ENCODE data around the gene DDX49.
"Not testable (repeated sequence)": the region's sequence is repeated elsewhere in the genome, so short reads cannot be mapped to it uniquely, and the experiment has no call there.

DDX49 gene

DNA sequence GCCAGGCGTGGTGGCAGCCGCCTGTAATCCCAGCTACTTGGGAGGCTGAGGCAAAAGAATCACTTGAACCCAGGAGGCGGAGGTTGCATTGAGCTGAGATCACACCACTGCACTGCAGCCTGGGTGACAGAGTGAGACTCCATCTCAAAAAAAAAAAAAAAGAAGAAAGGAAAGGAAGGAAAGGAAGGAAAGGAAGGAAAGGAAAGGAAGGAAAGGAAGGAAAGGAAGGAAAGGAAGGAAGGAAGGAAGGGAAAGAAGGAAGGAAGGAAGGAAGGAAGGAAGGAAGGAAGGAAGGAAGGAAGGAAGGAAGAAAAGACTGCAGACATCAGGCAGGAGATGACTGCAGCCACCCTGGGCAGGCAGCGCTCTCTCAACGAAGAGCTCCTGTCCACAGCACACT lies 17.0 kb upstream of the DDX49 start:
- H3K9me3 ChIP-seq (ENCODE audit: control insufficient read depth in 2 of 2, low read length in 2 of 2); H3K9ac ChIP-seq (ENCODE audit: low read depth in 1 of 2, low read length in 2 of 2); H3K27ac ChIP-seq (ENCODE audit: low read depth in 2 of 2, low read length in 2 of 2); H3K27me3 ChIP-seq (ENCODE audit: control insufficient read depth in 2 of 2, insufficient read depth in 2 of 2, low read length in 2 of 2); H3K4me1 ChIP-seq (ENCODE audit: control insufficient read depth in 2 of 2, insufficient read depth in 2 of 2, low read length in 2 of 2); H3K4me3 ChIP-seq (ENCODE audit: low read length in 2 of 2): not testable (repeated sequence)
- peaks cover 41 to 42% of the 10 kb centered on the region in 2 donors for H3K36me3 ChIP-seq (ENCODE audit: control insufficient read depth in 2 of 2, insufficient read depth in 2 of 2, low read length in 2 of 2)

DNA sequence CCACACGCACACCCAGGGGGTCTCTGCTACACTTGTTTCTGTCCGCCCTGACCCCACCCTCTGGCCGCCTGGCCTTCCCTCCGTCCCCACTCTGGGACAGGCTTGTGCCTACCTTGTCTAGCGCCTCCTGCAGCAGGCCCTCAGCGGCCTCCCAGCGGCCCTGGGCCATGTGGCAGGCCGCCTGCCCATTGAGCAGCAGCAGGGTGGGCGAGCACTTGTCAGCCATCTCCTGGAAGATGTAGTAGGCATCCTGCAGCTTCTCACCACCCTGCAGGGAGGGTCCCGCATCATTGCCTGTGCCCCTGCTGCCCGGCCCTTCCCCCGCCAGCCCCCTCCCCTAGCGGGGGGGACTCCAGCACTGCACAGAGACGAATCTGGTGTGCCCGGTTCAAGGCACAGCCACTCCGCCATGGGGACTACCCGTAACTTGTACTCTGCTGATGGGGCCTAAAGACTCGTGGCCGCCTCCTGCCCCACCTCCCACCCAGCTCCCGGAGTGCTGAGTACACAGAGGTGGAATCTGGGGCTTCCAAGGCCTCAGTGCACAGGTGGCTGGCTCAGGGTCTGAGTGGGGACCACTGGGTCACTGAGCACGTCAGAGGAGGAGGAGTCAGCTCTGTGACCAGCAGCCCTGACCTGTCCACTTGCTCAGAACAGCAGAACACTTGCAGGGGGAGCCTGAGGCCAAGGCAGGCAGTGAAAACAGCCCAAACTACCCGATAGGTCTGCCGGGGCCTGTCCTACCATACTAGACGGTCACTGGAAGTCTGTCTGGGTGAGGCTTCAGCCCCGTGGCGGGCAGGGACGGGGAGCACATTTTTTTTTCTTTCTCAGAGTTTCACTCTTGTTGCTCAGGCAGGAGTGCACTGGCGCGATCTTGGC lies 16.1 kb upstream of the DDX49 start:
- no peaks in the 10 kb centered on the region for H3K27me3 ChIP-seq (ENCODE audit: control insufficient read depth in 2 of 2, insufficient read depth in 2 of 2, low read length in 2 of 2)
- H3K4me3 ChIP-seq (ENCODE audit: low read length in 2 of 2), result no peak overlapping the region
- peaks cover 46% of the 10 kb centered on the region in 2 donors for H3K36me3 ChIP-seq (ENCODE audit: control insufficient read depth in 2 of 2, insufficient read depth in 2 of 2, low read length in 2 of 2)
- no peak overlapping the region for H3K9ac ChIP-seq (ENCODE audit: low read depth in 1 of 2, low read length in 2 of 2)
- no peaks in the 10 kb centered on the region for H3K9me3 ChIP-seq (ENCODE audit: control insufficient read depth in 2 of 2, low read length in 2 of 2)
- no peaks in the 10 kb centered on the region for H3K4me1 ChIP-seq (ENCODE audit: control insufficient read depth in 2 of 2, insufficient read depth in 2 of 2, low read length in 2 of 2)
- H3K27ac ChIP-seq (ENCODE audit: low read depth in 2 of 2, low read length in 2 of 2), result no peak overlapping the region

DNA sequence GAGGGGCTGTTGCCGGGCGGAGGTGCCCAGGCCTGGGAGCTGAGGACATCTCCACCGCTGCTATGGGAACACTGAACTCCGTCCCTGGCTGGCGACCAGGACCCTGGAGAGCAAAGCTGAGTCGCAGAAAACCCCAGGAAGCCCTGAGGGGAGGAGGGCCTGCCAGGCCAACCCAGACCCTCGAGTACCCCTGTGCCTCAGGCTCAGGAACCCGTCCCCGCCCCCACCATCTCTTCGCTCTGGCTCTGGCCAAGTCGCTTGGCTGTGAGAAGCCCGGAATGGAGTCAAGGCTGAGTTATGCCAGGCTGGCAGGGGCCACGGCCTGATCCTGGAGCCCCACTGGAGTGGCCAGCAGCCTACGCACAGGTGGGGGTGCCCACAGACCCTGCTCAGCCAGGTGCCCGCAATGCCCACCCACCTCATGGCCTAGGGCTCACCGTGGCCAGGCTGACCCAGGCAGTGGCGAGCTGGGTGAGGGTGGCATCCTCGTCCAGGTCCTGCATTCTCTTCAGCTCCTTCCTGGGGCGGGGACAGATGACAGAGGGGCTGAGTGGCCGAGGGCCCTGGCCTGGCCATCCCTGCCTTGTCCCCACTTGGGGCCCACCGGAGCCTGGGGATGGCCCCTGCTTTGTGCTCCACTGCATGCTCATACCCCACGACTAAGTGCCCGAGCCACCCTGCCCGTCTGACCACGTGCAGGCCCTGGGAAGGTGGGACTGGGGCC lies 15.0 kb upstream of the DDX49 start:
- H3K9ac ChIP-seq (ENCODE audit: low read depth in 1 of 2, low read length in 2 of 2), result no peak overlapping the region

DNA sequence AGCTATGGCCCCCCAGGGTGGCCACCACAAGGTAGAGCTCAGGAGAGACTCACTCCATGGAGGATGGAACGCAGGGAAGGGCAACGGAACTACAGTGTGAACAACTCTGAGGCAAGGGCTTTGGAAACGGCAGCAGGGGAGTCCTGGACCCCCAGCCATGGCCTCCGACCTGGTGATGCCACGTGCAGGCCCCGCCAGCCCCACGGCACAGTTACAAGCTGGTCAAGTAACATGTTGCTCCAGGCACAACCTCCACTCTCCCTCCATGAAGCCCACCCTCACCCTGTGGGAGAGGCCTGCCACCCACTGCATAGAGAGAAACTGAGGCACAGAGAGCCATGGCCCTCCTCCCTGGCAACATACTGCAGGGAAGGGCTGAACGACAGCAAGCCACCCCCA lies 14.5 kb upstream of the DDX49 start:
- peaks cover 46 to 54% of the 10 kb centered on the region in 2 donors for H3K36me3 ChIP-seq (ENCODE audit: control insufficient read depth in 2 of 2, insufficient read depth in 2 of 2, low read length in 2 of 2)
- no peak overlapping the region for H3K9ac ChIP-seq (ENCODE audit: low read depth in 1 of 2, low read length in 2 of 2)
- no peaks in the 10 kb centered on the region for H3K9me3 ChIP-seq (ENCODE audit: control insufficient read depth in 2 of 2, low read length in 2 of 2)
- no peaks in the 10 kb centered on the region for H3K4me1 ChIP-seq (ENCODE audit: control insufficient read depth in 2 of 2, insufficient read depth in 2 of 2, low read length in 2 of 2)
- H3K4me3 ChIP-seq (ENCODE audit: low read length in 2 of 2), result no peak overlapping the region
- no peak overlapping the region for H3K27ac ChIP-seq (ENCODE audit: low read depth in 2 of 2, low read length in 2 of 2)
- H3K27me3 ChIP-seq (ENCODE audit: control insufficient read depth in 2 of 2, insufficient read depth in 2 of 2, low read length in 2 of 2), result no peaks in the 10 kb centered on the region

More for the DNA sequence above, 15.0 kb upstream of the DDX49 start:
- peaks cover 50 to 52% of the 10 kb centered on the region in 2 donors for H3K36me3 ChIP-seq (ENCODE audit: control insufficient read depth in 2 of 2, insufficient read depth in 2 of 2, low read length in 2 of 2)
- H3K4me3 ChIP-seq (ENCODE audit: low read length in 2 of 2), result no peak overlapping the region
- H3K27ac ChIP-seq (ENCODE audit: low read depth in 2 of 2, low read length in 2 of 2), result no peak overlapping the region
- H3K4me1 ChIP-seq (ENCODE audit: control insufficient read depth in 2 of 2, insufficient read depth in 2 of 2, low read length in 2 of 2), result no peaks in the 10 kb centered on the region
- no peaks in the 10 kb centered on the region for H3K9me3 ChIP-seq (ENCODE audit: control insufficient read depth in 2 of 2, low read length in 2 of 2)
- no peaks in the 10 kb centered on the region for H3K27me3 ChIP-seq (ENCODE audit: control insufficient read depth in 2 of 2, insufficient read depth in 2 of 2, low read length in 2 of 2)

DNA sequence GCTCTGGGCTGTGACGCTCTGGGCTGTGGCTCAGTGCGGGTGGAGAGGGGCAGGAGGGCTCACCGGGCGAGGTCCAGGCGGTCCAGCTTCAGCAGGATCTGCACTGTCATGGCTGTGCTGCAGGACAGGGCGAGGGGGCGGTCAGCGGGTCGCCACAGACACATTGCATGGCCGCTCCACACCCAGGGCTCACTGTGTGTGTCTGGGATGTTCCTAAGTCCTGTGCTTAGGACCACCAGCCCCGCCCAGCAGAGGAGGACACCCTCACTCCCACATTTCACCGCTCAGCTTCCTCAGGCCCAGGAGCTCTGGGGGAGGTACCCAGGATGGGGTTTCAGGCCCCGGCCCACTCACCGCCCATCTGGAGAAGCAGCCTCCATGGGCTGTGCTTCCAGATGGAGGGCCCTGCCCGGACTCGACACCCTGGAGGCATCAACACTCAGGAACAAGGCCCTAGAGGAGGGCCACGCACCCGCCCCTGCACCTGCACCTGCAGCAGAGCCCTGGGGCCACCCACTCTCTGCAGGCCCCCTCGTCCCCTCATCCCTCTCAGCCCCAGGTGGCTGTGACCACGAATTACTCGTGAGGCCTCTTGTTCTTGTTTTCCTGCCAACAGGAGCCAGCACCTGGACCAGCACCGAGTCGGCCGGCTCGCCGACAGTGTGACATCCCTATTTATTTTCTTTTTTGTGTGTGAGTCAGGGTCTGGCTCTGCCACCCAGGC lies 13.8 kb upstream of the DDX49 start:
- peaks cover 45 to 52% of the 10 kb centered on the region in 2 donors for H3K36me3 ChIP-seq (ENCODE audit: control insufficient read depth in 2 of 2, insufficient read depth in 2 of 2, low read length in 2 of 2)

DNA sequence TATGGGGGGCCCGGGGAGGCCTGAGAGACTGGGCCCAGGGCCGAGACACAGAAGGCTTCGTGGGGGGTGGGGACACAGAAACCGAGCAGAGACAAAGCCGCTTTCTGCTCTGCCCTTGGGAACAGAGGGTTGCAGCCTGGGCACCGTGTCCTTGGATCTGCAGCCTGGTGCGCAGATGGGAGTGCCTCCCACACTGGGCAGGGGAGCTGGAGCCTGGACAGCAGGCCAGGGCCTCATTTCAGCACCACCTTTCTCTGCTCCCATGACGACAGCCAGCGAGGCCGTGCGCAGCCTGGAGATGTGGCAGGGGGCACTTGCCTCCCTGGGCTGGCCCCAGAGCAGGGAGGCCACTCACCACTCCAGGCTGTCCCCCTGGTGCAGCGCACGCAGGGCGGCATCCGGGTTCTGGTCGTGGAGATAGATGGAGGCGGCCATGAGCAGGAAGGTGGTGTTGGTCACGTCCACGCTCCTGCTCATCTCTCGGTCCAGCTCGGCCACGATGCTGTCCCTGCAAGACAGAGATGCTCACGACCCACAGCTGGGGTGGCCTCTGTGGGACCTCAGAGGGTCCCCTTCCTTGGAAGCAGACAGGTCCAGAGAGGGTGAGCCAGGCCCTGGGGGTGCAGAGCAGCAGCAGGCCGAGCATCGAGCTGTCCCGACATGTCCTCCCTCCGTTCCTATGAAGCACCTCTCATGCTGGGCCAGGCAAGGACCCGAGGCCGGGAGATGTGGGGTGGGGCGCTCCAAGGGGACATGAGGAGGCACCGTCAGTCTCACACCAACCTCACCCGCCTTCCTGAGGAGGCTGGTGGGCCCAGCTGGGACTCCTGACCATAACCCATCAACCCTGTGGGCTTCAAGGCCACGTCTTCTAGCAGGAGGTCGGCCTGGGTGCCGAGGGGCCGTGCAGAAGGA lies 12.7 kb upstream of the DDX49 start:
- H3K27me3 ChIP-seq (ENCODE audit: control insufficient read depth in 2 of 2, insufficient read depth in 2 of 2, low read length in 2 of 2), result no peaks in the 10 kb centered on the region
- no peaks in the 10 kb centered on the region for H3K9me3 ChIP-seq (ENCODE audit: control insufficient read depth in 2 of 2, low read length in 2 of 2)
- H3K36me3 ChIP-seq (ENCODE audit: control insufficient read depth in 2 of 2, insufficient read depth in 2 of 2, low read length in 2 of 2), result peaks cover 37 to 48% of the 10 kb centered on the region in 2 donors
- no peak overlapping the region for H3K27ac ChIP-seq (ENCODE audit: low read depth in 2 of 2, low read length in 2 of 2)
- H3K4me1 ChIP-seq (ENCODE audit: control insufficient read depth in 2 of 2, insufficient read depth in 2 of 2, low read length in 2 of 2), result no peaks in the 10 kb centered on the region
- no peak overlapping the region for H3K4me3 ChIP-seq (ENCODE audit: low read length in 2 of 2)
- H3K9ac ChIP-seq (ENCODE audit: low read depth in 1 of 2, low read length in 2 of 2), result no peak overlapping the region

More for the DNA sequence above, 13.8 kb upstream of the DDX49 start:
- Histone ChIP-seq H3K27ac (ENCODE audit: low read depth in 2 of 2, low read length in 2 of 2) (no peak overlapping the region), H3K9ac (ENCODE audit: low read depth in 1 of 2, low read length in 2 of 2) (no peak overlapping the region), H3K9me3 (ENCODE audit: control insufficient read depth in 2 of 2, low read length in 2 of 2) (no peaks in the 10 kb centered on the region), H3K4me1 (ENCODE audit: control insufficient read depth in 2 of 2, insufficient read depth in 2 of 2, low read length in 2 of 2) (no peaks in the 10 kb centered on the region), H3K27me3 (ENCODE audit: control insufficient read depth in 2 of 2, insufficient read depth in 2 of 2, low read length in 2 of 2) (no peaks in the 10 kb centered on the region), H3K4me3 (ENCODE audit: low read length in 2 of 2) (no peak overlapping the region)

DNA sequence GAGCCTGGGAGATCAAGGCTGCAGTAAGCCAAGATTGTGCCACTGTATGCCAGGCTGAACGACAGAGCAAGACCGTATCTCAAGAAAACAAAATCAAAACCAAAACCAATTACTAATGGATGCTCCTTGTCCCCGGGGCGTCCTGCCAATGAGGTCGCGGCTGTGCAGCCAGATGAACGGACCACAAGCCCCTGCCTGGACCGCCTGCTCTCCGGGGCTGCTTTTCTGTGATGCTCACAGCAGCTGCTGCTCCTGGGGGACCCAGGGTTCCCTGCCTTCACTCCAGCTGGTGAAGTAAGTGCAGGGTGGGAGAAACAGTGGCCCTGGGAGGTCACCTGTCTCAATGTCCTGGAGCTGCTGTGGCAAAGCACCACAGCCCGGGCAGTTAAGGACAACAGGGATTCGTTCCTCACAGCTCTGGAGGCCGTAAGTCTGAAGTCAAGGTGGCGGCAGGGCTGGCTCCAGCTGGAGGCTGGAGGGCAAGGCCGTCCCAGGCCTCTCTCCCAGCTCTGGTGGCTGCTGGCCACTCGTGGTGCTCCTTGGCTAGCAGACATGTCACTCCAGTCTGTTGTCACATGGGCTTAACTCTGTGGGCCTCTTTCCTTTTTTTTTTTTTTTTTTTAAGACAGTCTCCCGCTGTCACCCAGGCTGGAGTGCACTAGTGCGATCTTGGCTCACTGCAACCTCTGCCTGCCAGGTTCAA lies 10.4 kb upstream of the DDX49 start:
- H3K36me3 ChIP-seq (ENCODE audit: control insufficient read depth in 2 of 2, insufficient read depth in 2 of 2, low read length in 2 of 2), result peaks cover 42 to 54% of the 10 kb centered on the region in 2 donors

DNA sequence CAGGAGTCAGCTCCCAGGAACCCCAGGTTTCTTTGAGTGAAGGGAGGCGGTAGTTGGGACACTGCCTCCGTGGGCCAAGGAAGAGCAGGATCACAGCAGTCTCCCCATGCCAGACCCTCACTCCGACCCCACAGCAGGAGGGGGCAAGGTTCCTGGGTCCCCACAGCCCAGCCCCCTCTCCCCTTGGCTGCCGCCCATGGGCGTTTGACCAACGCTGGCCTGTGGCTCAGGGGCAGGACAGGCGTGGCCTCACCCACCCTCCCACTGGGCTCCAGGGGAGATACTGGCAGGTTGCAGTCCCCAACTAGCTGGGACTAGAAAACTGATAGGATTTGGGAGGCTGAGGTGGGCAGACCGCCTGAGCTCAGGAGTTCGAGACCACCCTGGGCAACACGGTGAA lies 9.5 kb upstream of the DDX49 start:
- Histone ChIP-seq H3K36me3 (ENCODE audit: control insufficient read depth in 2 of 2, insufficient read depth in 2 of 2, low read length in 2 of 2) (peaks cover 34 to 51% of the 10 kb centered on the region in 2 donors), H3K27ac (ENCODE audit: low read depth in 2 of 2, low read length in 2 of 2) (no peak overlapping the region), H3K9me3 (ENCODE audit: control insufficient read depth in 2 of 2, low read length in 2 of 2) (no peaks in the 10 kb centered on the region)

More for the DNA sequence above, 10.4 kb upstream of the DDX49 start:
- no peaks in the 10 kb centered on the region for H3K27me3 ChIP-seq (ENCODE audit: control insufficient read depth in 2 of 2, insufficient read depth in 2 of 2, low read length in 2 of 2)
- H3K9ac ChIP-seq (ENCODE audit: low read depth in 1 of 2, low read length in 2 of 2), result no peak overlapping the region
- no peaks in the 10 kb centered on the region for H3K9me3 ChIP-seq (ENCODE audit: control insufficient read depth in 2 of 2, low read length in 2 of 2)
- H3K27ac ChIP-seq (ENCODE audit: low read depth in 2 of 2, low read length in 2 of 2), result no peak overlapping the region
- H3K4me1 ChIP-seq (ENCODE audit: control insufficient read depth in 2 of 2, insufficient read depth in 2 of 2, low read length in 2 of 2), result no peaks in the 10 kb centered on the region
- no peak overlapping the region for H3K4me3 ChIP-seq (ENCODE audit: low read length in 2 of 2)

More for the DNA sequence above, 9.5 kb upstream of the DDX49 start:
- no peak overlapping the region for H3K4me3 ChIP-seq (ENCODE audit: low read length in 2 of 2)
- H3K9ac ChIP-seq (ENCODE audit: low read depth in 1 of 2, low read length in 2 of 2), result no peak overlapping the region
- no peaks in the 10 kb centered on the region for H3K27me3 ChIP-seq (ENCODE audit: control insufficient read depth in 2 of 2, insufficient read depth in 2 of 2, low read length in 2 of 2)
- no peaks in the 10 kb centered on the region for H3K4me1 ChIP-seq (ENCODE audit: control insufficient read depth in 2 of 2, insufficient read depth in 2 of 2, low read length in 2 of 2)
